H1 (cell line): ENCODE data around the gene ASPN. TPM values are rescaled to one million over a fixed set of nuclear protein-coding genes. Genes with fewer than 3 reads are reported as not detected.

Experiments
- CTCF ChIA-PET: fragments of 300-600 bp; sonication (Branson Sonifier 250); formaldehyde crosslinking; loops from one replicate; lab custom pipeline; 2021; ENCODE audit not compliant: partially characterized antibody; lab: Charles Lee
- POLR2A ChIA-PET: fragments of 300-600 bp; sonication (Branson Sonifier 250); formaldehyde crosslinking; loops from one replicate; lab custom pipeline; 2021; ENCODE audit warnings: inconsistent platforms; ENCODE audit not compliant: partially characterized antibody; lab: Charles Lee
- DNase-seq, 2 experiments: peaks; one replicate each; pipeline versions ENCODE4 v3.0.0 to v3.0.0-alpha.2; 2010 to 2022; ENCODE audit warnings: low spot score in 2 of 2, low read depth in 1 of 2, mixed read lengths in 1 of 2
- FAIRE-seq: peaks from 2 replicates; lab custom pipeline; 2011; peaks lifted over from hg19 to GRCh38; lab: Jason Lieb, UNC
- H2AFZ ChIP-seq: 2 replicates; pipeline ENCODE4 v1.8.1; 2012; ENCODE audit warnings: low read length, inconsistent platforms
- H2AK5ac ChIP-seq: 2 replicates; pipeline ENCODE4 v1.6.1; 2013; ENCODE audit warnings: low read depth, low read length
- H2BK120ac ChIP-seq: replicated peaks from 2 replicates; pipeline ENCODE3; 2013; ENCODE audit warnings: low read depth, low read length, inconsistent platforms
- H2BK12ac ChIP-seq: 2 replicates; pipeline ENCODE4 v1.6.1; 2013; ENCODE audit warnings: low read depth, low read length
- H2BK15ac ChIP-seq: 2 replicates; pipeline ENCODE4 v1.6.1; 2013; ENCODE audit warnings: low read length
- H2BK20ac ChIP-seq: 2 replicates; pipeline ENCODE4 v1.6.1; 2013; ENCODE audit warnings: low read length
- H2BK5ac ChIP-seq: 2 replicates; pipeline ENCODE4 v1.6.1; 2013; ENCODE audit warnings: low read depth, low read length
- H3K14ac ChIP-seq: 2 replicates; pipeline ENCODE4 v1.6.1; 2013; ENCODE audit warnings: inconsistent platforms; ENCODE audit not compliant: insufficient read length
- H3K18ac ChIP-seq: 2 replicates; pipeline ENCODE4 v1.6.1; 2013; ENCODE audit warnings: low read length; ENCODE audit errors: extremely low read depth
- H3K23ac ChIP-seq: 2 replicates; pipeline ENCODE4 v1.6.1; 2013; ENCODE audit warnings: inconsistent platforms; ENCODE audit not compliant: insufficient read length
- H3K23me2 ChIP-seq: 2 replicates; pipeline ENCODE4 v1.6.1; 2013; ENCODE audit warnings: low read depth, low read length
- H3K27ac ChIP-seq: 2 replicates; pipeline ENCODE4 v1.6.1; 2011; ENCODE audit warnings: low read depth, low read length, inconsistent platforms
- H3K27me3 ChIP-seq, 4 experiments: replicated peaks in 1 of 4; 1 replicate in 1 of 4; 2 replicates in 3 of 4; pipeline versions ENCODE4 v1.6.1 to v1.8.1; 2011 to 2013; ENCODE audit warnings: low read length in 3 of 4, mild to moderate bottlenecking in 3 of 4, inconsistent platforms in 2 of 4, mixed read lengths in 2 of 4, moderate library complexity in 1 of 4; ENCODE audit not compliant: control insufficient read depth in 3 of 4, insufficient read depth in 3 of 4; ENCODE audit errors: extremely low read depth in 1 of 4
- H3K36me3 ChIP-seq, 4 experiments: 2 replicates each; pipeline versions ENCODE4 v1.6.1 to v1.8.1; 2011 to 2013; ENCODE audit warnings: mild to moderate bottlenecking in 4 of 4, low read length in 3 of 4, moderate library complexity in 2 of 4, control low read depth in 1 of 4, inconsistent platforms in 1 of 4; ENCODE audit not compliant: insufficient read depth in 4 of 4, control insufficient read depth in 2 of 4
- H3K4ac ChIP-seq: replicated peaks from 2 replicates; pipeline ENCODE3; 2013; ENCODE audit warnings: low read length, low read depth, mixed read lengths, inconsistent platforms; ENCODE audit not compliant: insufficient read length
- H3K4me1 ChIP-seq, 4 experiments: replicated peaks in 1 of 4; 1 replicate in 1 of 4; 2 replicates in 3 of 4; pipeline versions ENCODE4 v1.6.1 to v1.8.1; 2011 to 2013; ENCODE audit warnings: low read length in 3 of 4, inconsistent platforms in 2 of 4, mixed read lengths in 1 of 4; ENCODE audit not compliant: insufficient read depth in 4 of 4, control insufficient read depth in 3 of 4
- H3K4me2 ChIP-seq, 2 experiments: 2 replicates each; pipeline versions ENCODE4 v1.6.1 to v1.8.1; 2011 to 2013; ENCODE audit warnings: low read depth in 2 of 2, low read length in 2 of 2, control low read depth in 1 of 2, inconsistent platforms in 1 of 2, mild to moderate bottlenecking in 1 of 2; ENCODE audit not compliant: insufficient read depth in 1 of 2
- H3K4me3 ChIP-seq, 4 experiments: fragments of 200-600, 300-600 bp in 1 of 4; sonication (generic), shearing (Covaris generic), sonication (Bioruptor Twin) in 1 of 4; 2 replicates each; pipeline versions ENCODE4 v1.5.1 to v1.8.1; 2011 to 2016; ENCODE audit warnings: low read length in 4 of 4, low read depth in 3 of 4, control low read depth in 2 of 4, inconsistent platforms in 2 of 4, mild to moderate bottlenecking in 2 of 4, mixed read lengths in 1 of 4, moderate library complexity in 1 of 4; ENCODE audit not compliant: insufficient read depth in 2 of 4; ENCODE audit errors: extremely low read depth in 1 of 4
- H3K56ac ChIP-seq: replicated peaks from 2 replicates; pipeline ENCODE3; 2013; ENCODE audit warnings: low read depth, mild to moderate bottlenecking, mixed read lengths, low read length, inconsistent platforms; ENCODE audit not compliant: insufficient read length
- H3K79me1 ChIP-seq: 2 replicates; pipeline ENCODE4 v1.6.1; 2013; ENCODE audit warnings: low read depth, low read length, control low read depth
- H3K79me2 ChIP-seq, 2 experiments: 2 replicates each; pipeline versions ENCODE4 v1.6.1 to v1.8.1; 2012 to 2013; ENCODE audit warnings: low read length in 2 of 2, mild to moderate bottlenecking in 2 of 2, inconsistent platforms in 1 of 2; ENCODE audit not compliant: insufficient read depth in 2 of 2, control insufficient read depth in 1 of 2
- H3K9ac ChIP-seq, 4 experiments: replicated peaks in 1 of 4; 1 replicate in 1 of 4; 2 replicates in 3 of 4; pipeline versions ENCODE4 v1.6.1 to v1.8.1; 2011 to 2013; ENCODE audit warnings: low read depth in 3 of 4, low read length in 3 of 4, control low read depth in 2 of 4, mild to moderate bottlenecking in 2 of 4, moderate library complexity in 2 of 4, inconsistent platforms in 1 of 4; ENCODE audit errors: extremely low read depth in 1 of 4
- H3K9me3 ChIP-seq, 2 experiments: 2 replicates each; pipeline versions ENCODE4 v1.6.1 to v1.8.1; 2012 to 2013; ENCODE audit warnings: mild to moderate bottlenecking in 2 of 2, moderate library complexity in 2 of 2, control low read depth in 1 of 2, inconsistent platforms in 1 of 2, low read depth in 1 of 2, low read length in 1 of 2, mixed read lengths in 1 of 2; ENCODE audit not compliant: insufficient read depth in 2 of 2
- H4K20me1 ChIP-seq, 2 experiments: replicated peaks in 1 of 2; 2 replicates each; pipeline versions ENCODE3 to v1.8.1; 2011 to 2013; ENCODE audit warnings: inconsistent platforms in 2 of 2, low read length in 2 of 2, mild to moderate bottlenecking in 1 of 2; ENCODE audit not compliant: insufficient read depth in 2 of 2, control insufficient read depth in 1 of 2
- H4K5ac ChIP-seq: 2 replicates; pipeline ENCODE4 v1.6.1; 2013; ENCODE audit warnings: low read length, low read depth, mixed read lengths, inconsistent platforms; ENCODE audit not compliant: insufficient read length
- H4K8ac ChIP-seq: 2 replicates; pipeline ENCODE4 v1.8.0; 2013; ENCODE audit warnings: mild to moderate bottlenecking, moderate library complexity, low read length, inconsistent platforms; ENCODE audit not compliant: insufficient read depth; ENCODE audit errors: extremely low read depth
- H4K91ac ChIP-seq: replicated peaks from 2 replicates; pipeline ENCODE3; 2013; ENCODE audit warnings: low read length, mixed read lengths, inconsistent platforms; ENCODE audit not compliant: insufficient read length
- CHD1 ChIP-seq: IDR thresholded peaks from 2 replicates; pipeline ENCODE4 v1.6.1; 2012; ENCODE audit warnings: low read depth, low read length, improper control_type of control experiment
- RAD21 ChIP-seq, 2 experiments: IDR thresholded peaks in 1 of 2; conservative IDR thresholded peaks in 1 of 2; 2 replicates each; pipeline ENCODE4 v1.6.1; 2011; ENCODE audit warnings: low read depth in 2 of 2, low read length in 2 of 2, improper control_type of control experiment in 1 of 2, inconsistent platforms in 1 of 2, mild to moderate bottlenecking in 1 of 2, moderate library complexity in 1 of 2
- WGBS, 2 experiments: shearing (Covaris generic) in 1 of 2; methylation state at CpG; one replicate each; pipeline versions ENCODE4 v1.1.6 to v1.1.7; 2013 to 2015; ENCODE audit warnings: low lambda C conversion rate in 2 of 2, mixed read lengths in 2 of 2, inconsistent platforms in 1 of 2, low coverage in 1 of 2, missing lambda C conversion rate in 1 of 2; ENCODE audit not compliant: insufficient replicate concordance in 2 of 2, insufficient coverage in 1 of 2, insufficient read length in 1 of 2; ENCODE audit errors: extremely low coverage in 1 of 2, missing lambda C conversion rate in 1 of 2; 5-methylcytosine and 5-hydroxymethylcytosine counted together
- polyA plus RNA-seq, 7 experiments: library from polyadenylated mRNA; depleted of rRNA in 3 of 7; stranded (reverse) in 5 of 7; unstranded in 2 of 7; fragments of >200 nt in 5 of 7; fragments of 200-250 nt in 2 of 7; gene quantifications; 1 replicate in 5 of 7; 2 replicates in 1 of 7; 4 replicates in 1 of 7; pipeline versions ENCODE4 v1.2.1 to v1.2.3, GENCODE V29; 2011 to 2013; ENCODE audit warnings: missing spikeins in 2 of 7, mixed read lengths in 2 of 7
- total RNA-seq: library from RNA; stranded (reverse); fragmentation: NEBNext Ultra II Directional; extraction: Animal tissue kit (Norgen Biotek cat#: 25700); gene quantifications from 2 replicates; pipeline ENCODE4 v1.2.1, GENCODE V29; 2021

Gene ASPN
- total and polyA plus RNA-seq, 2 of the 8 experiments (the other 6 are each of a cell fraction or from before 2014, with no cell fraction given), result not detected

DNA sequence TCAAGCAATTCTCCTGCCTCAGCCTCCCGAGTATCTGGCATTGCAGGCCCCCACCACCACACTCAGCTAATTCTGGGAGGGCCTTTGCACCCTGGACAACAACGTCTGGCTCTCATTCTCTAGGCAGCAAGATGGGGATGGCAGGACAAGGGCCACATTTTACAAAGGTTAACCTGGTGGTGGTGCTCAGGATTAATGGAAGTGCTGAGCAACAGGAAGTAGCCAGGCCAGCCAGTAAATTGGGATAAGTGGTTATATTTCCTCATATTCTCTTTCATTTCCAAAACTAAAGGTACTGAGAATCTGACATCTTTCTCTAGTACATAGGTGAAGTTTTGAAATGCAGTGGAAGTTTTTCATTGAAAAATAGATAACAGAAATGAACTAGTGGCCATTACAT is 24.7 kb upstream of the ASPN start:
- Histone ChIP-seq H3K23ac (no peak overlapping the region), H3K4me3 (no peak overlapping the region), H4K8ac (no peak overlapping the region), H2AK5ac (no peak overlapping the region), H4K91ac (no peak overlapping the region), H3K23me2 (no peaks in the 10 kb centered on the region), H2BK120ac (no peak overlapping the region), H3K4me2 (no peak overlapping the region), H2BK15ac (no peak overlapping the region), H3K56ac (no peak overlapping the region), H4K20me1 (no peaks in the 10 kb centered on the region), H3K4me1 (peaks cover 2 to 3% (median 2%) of the 10 kb centered on the region in 4 experiments; a peak in 5 of 7 replicates), H3K79me2 (no peaks in the 10 kb centered on the region), H2BK12ac (no peak overlapping the region), H2AFZ (no peak overlapping the region), H3K27ac (no peak overlapping the region), H3K36me3 (no peaks in the 10 kb centered on the region), H2BK20ac (no peak overlapping the region), H3K9me3 (no peaks in the 10 kb centered on the region)
- no peak for FAIRE-seq
- ChIA-PET CTCF (interaction anchor here (1.3 kb wide), 1 partner anchor 29 kb away, joined by 3 read pairs; the partner anchor contains the start of gene ECM2), POLR2A (no interaction called here)
- TF ChIP-seq CHD1 (no peak), RAD21 (IDR thresholded peaks at IDR 0.05 in 1 of 2, conservative IDR thresholded peaks at IDR 0.05 in 1 of 2; ENCODE audit: low read depth in 2 of 2, low read length in 2 of 2) (peak in 1 of 2 experiments; percentile 25; a peak in 2 of 4 replicates)
- TF ChIP-seq, all 59 proteins: peak for 1
- no peak overlapping the region for H4K5ac ChIP-seq
- H3K4ac ChIP-seq, result no peak overlapping the region
- H2BK5ac ChIP-seq, result no peak overlapping the region
- H3K9ac ChIP-seq, result no peak overlapping the region
- no peak overlapping the region for H3K14ac ChIP-seq
- 80% methylated on average over 2 of the region's 2 CpGs; no CpG with 5 or more reads in 1 of the 2 experiments for WGBS, 2 experiments
- H3K27me3 ChIP-seq, result no peaks in the 10 kb centered on the region
- H3K79me1 ChIP-seq, result no peaks in the 10 kb centered on the region
- no peak for DNase-seq
- H3K18ac ChIP-seq, result no peak overlapping the region
